Epithelial cell of proximal tubule (primary cell): ENCODE results near the gene SAG. TPM values are rescaled to one million over a fixed set of nuclear protein-coding genes. Genes with fewer than 3 reads are reported as not detected.

Experiments
- DNase-seq: peaks from one replicate; pipeline ENCODE4 v3.0.0-alpha.2; 2011; ENCODE audit warnings: low read depth
- H3K4me3 ChIP-seq: 2 replicates; pipeline ENCODE4 v1.5.1; 2011; ENCODE audit warnings: low read depth, mild to moderate bottlenecking, low read length
- total RNA-seq: library from RNA; depleted of rRNA; stranded (reverse); fragments of >200 nt; gene quantifications from 2 replicates; pipeline ENCODE4 v1.2.3, GENCODE V29; 2015
- TF ChIP-seq, protein P1 (sequence below): conservative IDR thresholded peaks from 2 replicates; pipeline ENCODE4 v1.5.1; 2012; ENCODE audit warnings: low read depth, mild to moderate bottlenecking, low read length

Gene SAG
- total RNA-seq, 1 donor from 2014 or later, result not detected

DNA sequence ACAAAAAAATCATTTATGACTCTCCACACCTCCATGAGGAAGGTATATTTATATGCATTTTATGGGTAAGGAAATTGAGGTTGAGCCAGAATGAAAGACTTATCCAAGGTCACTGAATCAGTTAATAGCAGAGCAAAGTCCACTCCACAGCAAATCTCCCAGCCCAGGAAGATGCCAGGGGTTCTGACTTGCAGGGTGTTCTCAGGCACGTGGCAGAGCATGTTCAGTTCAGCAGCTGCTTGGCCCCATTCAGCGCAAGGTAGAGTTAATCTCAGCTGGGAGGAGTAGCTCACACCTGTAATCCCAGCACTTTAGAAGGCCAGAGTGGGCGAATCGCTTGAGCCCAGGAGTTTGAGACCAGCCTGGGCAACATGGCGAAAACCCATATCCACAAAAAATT lies 28.9 kb downstream of the SAG start:
- TF ChIP-seq, protein P1, sequence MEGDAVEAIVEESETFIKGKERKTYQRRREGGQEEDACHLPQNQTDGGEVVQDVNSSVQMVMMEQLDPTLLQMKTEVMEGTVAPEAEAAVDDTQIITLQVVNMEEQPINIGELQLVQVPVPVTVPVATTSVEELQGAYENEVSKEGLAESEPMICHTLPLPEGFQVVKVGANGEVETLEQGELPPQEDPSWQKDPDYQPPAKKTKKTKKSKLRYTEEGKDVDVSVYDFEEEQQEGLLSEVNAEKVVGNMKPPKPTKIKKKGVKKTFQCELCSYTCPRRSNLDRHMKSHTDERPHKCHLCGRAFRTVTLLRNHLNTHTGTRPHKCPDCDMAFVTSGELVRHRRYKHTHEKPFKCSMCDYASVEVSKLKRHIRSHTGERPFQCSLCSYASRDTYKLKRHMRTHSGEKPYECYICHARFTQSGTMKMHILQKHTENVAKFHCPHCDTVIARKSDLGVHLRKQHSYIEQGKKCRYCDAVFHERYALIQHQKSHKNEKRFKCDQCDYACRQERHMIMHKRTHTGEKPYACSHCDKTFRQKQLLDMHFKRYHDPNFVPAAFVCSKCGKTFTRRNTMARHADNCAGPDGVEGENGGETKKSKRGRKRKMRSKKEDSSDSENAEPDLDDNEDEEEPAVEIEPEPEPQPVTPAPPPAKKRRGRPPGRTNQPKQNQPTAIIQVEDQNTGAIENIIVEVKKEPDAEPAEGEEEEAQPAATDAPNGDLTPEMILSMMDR, result no peak
- no peak overlapping the region for H3K4me3 ChIP-seq

DNA sequence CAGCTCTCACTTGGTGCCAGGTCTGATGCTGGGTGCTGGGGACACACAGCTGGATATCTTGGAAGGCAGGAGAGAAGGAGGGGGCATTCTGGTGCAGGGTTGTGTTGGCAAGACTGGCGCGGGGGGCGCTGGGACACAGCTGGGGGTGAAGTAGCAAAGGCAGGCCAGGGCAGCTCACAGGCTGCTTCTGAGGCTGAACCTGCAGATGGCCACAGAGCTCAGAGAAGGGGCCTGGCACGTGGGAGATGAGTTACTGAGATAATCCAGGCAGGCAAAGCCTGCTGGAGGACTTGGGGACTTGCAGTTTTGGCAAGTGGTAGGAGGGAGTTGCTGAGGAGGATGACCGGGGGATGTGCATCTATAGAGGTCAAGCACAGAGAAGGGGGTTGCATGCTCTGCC lies 30.4 kb downstream of the SAG start:
- H3K4me3 ChIP-seq, result no peak overlapping the region
- no peak for DNase-seq
- TF ChIP-seq, protein P1, result no peak

More for the DNA sequence above, 28.9 kb downstream of the SAG start:
- DNase-seq, result no peak

DNA sequence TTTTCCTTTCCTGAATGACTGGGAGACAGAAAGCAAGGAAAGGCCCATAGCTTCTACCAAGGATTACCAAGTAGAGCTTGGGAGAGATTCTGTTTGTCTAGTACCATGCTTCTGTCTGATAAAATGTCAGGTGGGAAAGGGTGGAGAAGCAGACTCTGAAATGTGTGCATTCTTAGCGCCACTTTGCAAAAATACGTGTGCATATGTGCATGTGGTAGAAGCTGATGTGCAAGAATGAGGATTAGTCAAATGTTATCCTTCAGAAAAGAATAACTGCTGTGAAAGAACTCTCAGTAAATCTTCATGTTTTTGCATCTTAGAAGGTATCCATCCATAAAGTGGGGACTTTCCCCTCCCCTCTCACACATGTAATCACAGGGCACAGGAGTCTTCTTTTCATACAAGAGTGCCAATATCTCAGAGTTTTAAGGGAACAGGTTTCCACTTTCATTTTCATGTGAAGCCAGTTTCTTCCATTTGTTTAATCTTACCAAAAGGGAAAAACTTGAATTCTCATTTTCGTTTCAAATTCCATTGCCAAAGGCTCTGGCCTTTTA lies 31.3 kb downstream of the SAG start:
- no peak overlapping the region for H3K4me3 ChIP-seq
- no peak for DNase-seq
- TF ChIP-seq, protein P1, result no peak

DNA sequence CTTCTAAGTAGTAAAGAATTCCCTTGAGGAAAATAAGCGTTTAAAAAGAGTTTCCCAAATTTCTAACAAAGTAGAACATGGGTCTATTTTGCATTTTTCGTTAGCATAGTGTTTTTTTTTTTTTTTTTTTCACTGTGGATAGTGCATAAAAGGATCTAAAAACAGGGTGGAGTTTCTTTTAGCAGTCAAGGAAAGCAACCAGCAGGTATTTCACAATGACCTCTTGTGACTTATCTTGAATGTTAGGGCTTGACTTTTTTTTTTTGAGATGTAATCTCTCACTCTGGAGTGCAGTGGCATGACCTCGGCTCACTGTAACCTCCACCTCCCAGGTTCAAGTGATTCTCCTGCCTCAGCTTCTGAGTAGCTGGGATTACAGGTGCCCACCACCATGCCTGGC lies 31.8 kb downstream of the SAG start:
- TF ChIP-seq, protein P1, result no peak
- H3K4me3 ChIP-seq, result no peak overlapping the region
- DNase-seq, result no peak

DNA sequence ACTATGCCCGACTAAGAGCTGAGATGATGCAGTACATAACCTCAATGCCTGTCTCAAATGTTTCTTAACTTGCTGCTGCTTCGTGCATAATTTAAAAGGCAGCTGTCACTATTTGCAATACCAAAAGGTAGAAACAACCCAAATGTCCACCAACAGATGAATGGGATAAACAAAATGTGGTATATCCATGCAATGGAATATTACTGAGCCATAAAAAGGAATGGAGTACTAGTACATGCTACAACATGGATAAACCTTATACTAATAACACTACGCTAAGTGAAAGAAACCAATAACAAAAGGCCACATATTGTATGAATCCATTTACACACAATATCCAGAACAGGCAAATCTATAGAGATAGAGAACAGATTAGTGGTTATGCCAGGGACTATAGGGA lies 33.7 kb downstream of the SAG start:
- TF ChIP-seq, protein P1, result no peak
- no peak overlapping the region for H3K4me3 ChIP-seq

DNA sequence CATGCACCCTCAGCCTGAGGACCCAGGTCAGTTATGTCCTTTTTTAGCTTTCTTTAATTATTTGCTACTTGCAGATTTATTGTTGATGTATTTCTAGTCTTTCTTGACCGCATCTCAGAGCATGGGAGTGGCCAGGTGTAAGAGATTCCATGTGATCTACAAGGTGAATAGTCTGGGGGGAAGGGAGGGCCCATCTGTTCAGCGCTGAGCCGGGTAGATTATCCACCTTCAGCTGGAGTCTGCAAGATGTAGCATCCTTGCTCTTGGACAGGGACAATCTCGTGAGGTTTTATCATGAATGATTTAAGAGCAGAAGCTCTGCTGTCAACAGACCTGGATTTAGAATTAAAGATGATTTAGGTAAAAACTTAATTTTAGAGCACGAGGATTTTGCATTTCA lies 34.7 kb downstream of the SAG start:
- H3K4me3 ChIP-seq, result no peak overlapping the region
- no peak for DNase-seq
- TF ChIP-seq, protein P1, result no peak

More for the DNA sequence above, 33.7 kb downstream of the SAG start:
- no peak for DNase-seq

DNA sequence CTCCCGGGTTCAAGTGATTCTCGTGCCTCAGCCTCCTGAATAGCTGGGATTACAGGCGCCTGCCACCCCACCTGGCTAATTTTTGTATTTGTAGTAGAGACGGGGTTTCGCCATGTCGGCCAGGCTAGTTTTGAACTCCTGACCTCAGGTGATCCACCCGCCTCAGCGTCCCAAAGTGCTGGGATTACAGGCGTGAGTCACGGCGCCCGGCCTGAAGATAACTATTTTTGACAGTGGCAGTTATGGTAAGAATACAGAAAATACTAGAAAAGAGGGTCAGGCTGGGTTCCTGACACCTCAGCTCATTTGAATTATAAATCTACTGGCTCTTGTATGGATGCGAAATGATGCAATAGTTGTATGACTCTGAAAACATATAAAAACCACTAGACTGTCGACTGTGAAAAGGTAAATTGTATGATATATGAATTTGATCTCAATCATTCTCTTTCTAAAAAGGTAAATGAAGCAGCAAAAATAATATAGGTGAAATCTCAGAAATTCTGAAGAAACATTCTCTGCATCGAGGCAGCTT lies 35.6 kb downstream of the SAG start:
- no peak for DNase-seq
- TF ChIP-seq, protein P1, result no peak

More for the DNA sequence above, 35.6 kb downstream of the SAG start:
- no peak overlapping the region for H3K4me3 ChIP-seq
